ENCODE results near the gene GPR17. TPM values are rescaled to one million over a fixed set of nuclear protein-coding genes. Genes with fewer than 3 reads are reported as not detected.

GPR17 gene
- total RNA-seq, 2 experiments from 2014 or later = 0.22 TPM; not detected in 1

DNA sequence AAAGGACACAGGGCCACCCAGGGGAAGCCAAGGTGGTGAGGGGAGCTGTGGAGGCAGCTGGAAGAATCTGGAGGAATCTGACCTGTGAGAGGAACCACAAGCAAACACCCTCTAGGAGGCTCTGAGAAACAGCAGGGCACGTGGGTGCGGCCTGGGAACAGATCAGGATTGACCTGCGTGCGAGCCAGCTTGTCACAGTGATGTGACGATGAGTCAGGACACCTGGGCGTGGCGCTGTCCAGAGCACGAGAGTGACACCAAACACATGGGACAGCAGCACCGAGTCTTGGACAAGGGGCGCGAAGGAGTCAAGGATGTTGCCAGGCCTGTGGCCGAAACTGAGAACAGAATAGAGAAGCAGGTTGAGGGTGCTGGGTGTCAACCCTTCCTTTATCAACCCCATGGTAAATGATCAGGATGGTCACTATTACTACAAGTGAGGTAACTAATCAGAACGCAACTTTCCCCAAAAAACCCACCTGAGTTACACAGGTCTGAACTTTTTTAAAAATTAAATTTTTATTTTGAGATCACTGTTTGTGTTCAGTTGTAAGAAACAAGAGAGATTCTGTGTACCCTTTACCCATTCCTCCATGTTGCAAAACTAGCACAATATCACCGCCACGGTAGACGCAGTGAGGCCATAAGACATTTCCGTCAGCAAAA, 54.7 kb downstream of the GPR17 start:
- intact Hi-C loops (cut with micrococcal nuclease; ENCODE audit: unreplicated experiment) = loop anchor here (1.0 to 5.0 kb wide), 7 partner anchors 108 to 390 kb away; partner anchors contain the start of genes IWS1, POLR2D, SAP130 and UGGT1
- ChIA-PET CTCF (ENCODE audit: unreplicated experiment) (interaction anchor here (0.6 kb wide), 1 partner anchor 393 kb away, joined by 3 read pairs; no protein-coding TSS in a partner anchor), POLR2A (interaction anchor here (1.2 to 1.8 kb wide), 2 partner anchors 54 to 390 kb away, joined by 3 to 5 read pairs; partner anchors contain the start of gene UGGT1)
- Histone ChIP-seq H3K36me3 (ENCODE audit: insufficient read depth, low read length) (peaks cover 33% of the 10 kb centered on the region), H3K27ac (ENCODE audit: low read depth, low read length, poor library complexity, severe bottlenecking) (peak overlapping the region; percentile 66), H3K4me2 (ENCODE audit: low read length) (peak overlapping the region; percentile 72), H3K79me2 (ENCODE audit: insufficient read depth, low read depth, low read length) (peaks cover 29% of the 10 kb centered on the region; the same call in 1 of the 2 replicates), H3K9me3 (ENCODE audit: low read length) (no peaks in the 10 kb centered on the region), H4K20me1 (ENCODE audit: insufficient read depth, low read length) (peaks cover 12% of the 10 kb centered on the region; the same call in 1 of the 2 replicates), H3K4me1 (ENCODE audit: insufficient read depth, low read length, poor library complexity, severe bottlenecking) (peaks cover 31% of the 10 kb centered on the region), H2AFZ (ENCODE audit: low read length) (peak overlapping the region; percentile 51; the same call in 1 of the 2 replicates), H3K4me3 (ENCODE audit: low read depth, low read length, poor library complexity, severe bottlenecking) (peak overlapping the region; percentile 69), H3K9me2 (ENCODE audit: insufficient read depth, low read length) (no peaks in the 10 kb centered on the region)
- BruUV-seq (replicated peaks) = TSS peak; percentile 71
- TF ChIP-seq CTCF (conservative IDR thresholded peaks at IDR 0.05; ENCODE audit: low read length) (peak; percentile 44; the same call in 1 of the 2 replicates), EZH2phosphoT487 (IDR thresholded peaks at IDR 0.05; ENCODE audit: borderline replicate concordance, low read depth, low read length) (no peak)
- peak; percentile 79 for DNase-seq (ENCODE audit: low spot score)

- peaks cover 29% of the 10 kb centered on the region; the same call in 1 of the 2 replicates for H3K79me2 ChIP-seq (ENCODE audit: insufficient read depth, low read depth, low read length)
- peak; percentile 95 for DNase-seq (ENCODE audit: low spot score)
- TF ChIP-seq EZH2phosphoT487 (IDR thresholded peaks at IDR 0.05; ENCODE audit: borderline replicate concordance, low read depth, low read length) = no peak
- TF ChIP-seq CTCF (conservative IDR thresholded peaks at IDR 0.05; ENCODE audit: low read length) = no peak
- peak within 1 kb of the TSS; percentile 82 for H3K4me2 ChIP-seq (ENCODE audit: low read length)
- no TSS peak for BruUV-seq (replicated peaks)
- peaks cover 12% of the 10 kb centered on the region; the same call in 1 of the 2 replicates for H4K20me1 ChIP-seq (ENCODE audit: insufficient read depth, low read length)
- intact Hi-C loops (cut with micrococcal nuclease; ENCODE audit: unreplicated experiment) = loop anchor here (1.0 to 5.0 kb wide), 6 partner anchors 109 to 390 kb away; partner anchors contain the start of genes POLR2D, SAP130, UGGT1 and WDR33
- peak within 1 kb of the TSS; percentile 69 for H3K4me3 ChIP-seq (ENCODE audit: low read depth, low read length, poor library complexity, severe bottlenecking)
- peak within 1 kb of the TSS; percentile 66 for H3K27ac ChIP-seq (ENCODE audit: low read depth, low read length, poor library complexity, severe bottlenecking)
- no peaks in the 10 kb centered on the region for H3K9me3 ChIP-seq (ENCODE audit: low read length)
- peak within 1 kb of the TSS; percentile 51; the same call in 1 of the 2 replicates for H2AFZ ChIP-seq (ENCODE audit: low read length)
- no peaks in the 10 kb centered on the region for H3K9me2 ChIP-seq (ENCODE audit: insufficient read depth, low read length)
- H3K4me1 ChIP-seq (ENCODE audit: insufficient read depth, low read length, poor library complexity, severe bottlenecking) = peaks cover 31% of the 10 kb centered on the region
- ChIA-PET POLR2A (interaction anchor here (0.9 to 1.8 kb wide), 3 partner anchors 53 to 389 kb away, joined by 3 to 5 read pairs (median 5); partner anchors contain the start of gene UGGT1), CTCF (ENCODE audit: unreplicated experiment) (no interaction called here)
- peaks cover 39% of the 10 kb centered on the region for H3K36me3 ChIP-seq (ENCODE audit: insufficient read depth, low read length)
Measured at GRCh38 chr2:127701193-127701650, 55.3 kb downstream of the GPR17 start, which contains the start of gene SFT2D3. TSS of gene SFT2D3 (plus strand) at chr2:127701497. CDS start at chr2:127701529, 32 bp downstream.

Measured in OCI-LY7 (cell line).